WTC11 (cell line): ENCODE measurements around the gene ZNF423.

ENCODE experiments used
- CTCF ChIP-seq: fragments of 200-600 bp; IDR thresholded peaks from 2 replicates; pipeline ENCODE4 v1.8.0; 2022; ENCODE audit warnings: antibody characterized with exemption
- JUN ChIP-seq: sonication (generic); formaldehyde crosslinking; IDR thresholded peaks from 2 replicates; pipeline ENCODE4 v1.8.0; 2023; ENCODE audit warnings: mild to moderate bottlenecking, missing genetic modification reagents
- MAX ChIP-seq: sonication (generic); formaldehyde crosslinking; IDR thresholded peaks from 2 replicates; pipeline ENCODE4 v1.8.0; 2022; ENCODE audit warnings: mild to moderate bottlenecking, missing genetic modification reagents
- SP1 ChIP-seq: sonication (generic); formaldehyde crosslinking; conservative IDR thresholded peaks from 2 replicates; pipeline ENCODE4 v1.8.1; 2022; ENCODE audit warnings: missing genetic modification reagents
- TP53 ChIP-seq: sonication (generic); formaldehyde crosslinking; IDR thresholded peaks from 2 replicates; pipeline ENCODE4 v1.8.1; 2023; ENCODE audit warnings: mild to moderate bottlenecking, missing genetic modification reagents
- USF1 ChIP-seq: sonication (generic); formaldehyde crosslinking; IDR thresholded peaks from 2 replicates; pipeline ENCODE4 v1.8.0; 2022; ENCODE audit warnings: mild to moderate bottlenecking, missing genetic modification reagents
- USF2 ChIP-seq: sonication (generic); formaldehyde crosslinking; IDR thresholded peaks from 2 replicates; pipeline ENCODE4 v1.8.1; 2023; ENCODE audit warnings: mild to moderate bottlenecking, missing genetic modification reagents, moderate library complexity
- ZMAT4 ChIP-seq: fragments of 250-450 bp; sonication (Bioruptor Pico); IDR thresholded peaks from 2 replicates; pipeline ENCODE4 v1.9.0; 2021; ENCODE audit warnings: mild to moderate bottlenecking
- ZNF281 ChIP-seq: sonication (generic); formaldehyde crosslinking; IDR thresholded peaks from 2 replicates; pipeline ENCODE4 v1.8.0; 2023; ENCODE audit warnings: mild to moderate bottlenecking, missing genetic modification reagents
- ZNF396 ChIP-seq: fragments of 250-450 bp; sonication (Bioruptor Pico); IDR thresholded peaks from 2 replicates; pipeline ENCODE4 v1.8.0; 2021; ENCODE audit warnings: mild to moderate bottlenecking, moderate library complexity, borderline replicate concordance
- TF ChIP-seq, protein P1 (sequence below): sonication (generic); formaldehyde crosslinking; IDR thresholded peaks from 2 replicates; pipeline ENCODE4 v1.8.0; 2022; ENCODE audit warnings: mild to moderate bottlenecking, missing genetic modification reagents
- TF ChIP-seq, protein P2 (sequence below): sonication (generic); formaldehyde crosslinking; IDR thresholded peaks from 2 replicates; pipeline ENCODE4 v1.8.1; 2023; ENCODE audit warnings: mild to moderate bottlenecking, moderate library complexity, missing genetic modification reagents
- TF ChIP-seq, protein P3 (sequence below): sonication (generic); formaldehyde crosslinking; IDR thresholded peaks from 2 replicates; pipeline ENCODE4 v1.8.1; 2022; ENCODE audit warnings: low read depth, missing genetic modification reagents, borderline replicate concordance
- TF ChIP-seq, protein P4 (sequence below): sonication (generic); formaldehyde crosslinking; IDR thresholded peaks from 2 replicates; pipeline ENCODE4 v1.8.0; 2023; ENCODE audit warnings: missing genetic modification reagents

DNA sequence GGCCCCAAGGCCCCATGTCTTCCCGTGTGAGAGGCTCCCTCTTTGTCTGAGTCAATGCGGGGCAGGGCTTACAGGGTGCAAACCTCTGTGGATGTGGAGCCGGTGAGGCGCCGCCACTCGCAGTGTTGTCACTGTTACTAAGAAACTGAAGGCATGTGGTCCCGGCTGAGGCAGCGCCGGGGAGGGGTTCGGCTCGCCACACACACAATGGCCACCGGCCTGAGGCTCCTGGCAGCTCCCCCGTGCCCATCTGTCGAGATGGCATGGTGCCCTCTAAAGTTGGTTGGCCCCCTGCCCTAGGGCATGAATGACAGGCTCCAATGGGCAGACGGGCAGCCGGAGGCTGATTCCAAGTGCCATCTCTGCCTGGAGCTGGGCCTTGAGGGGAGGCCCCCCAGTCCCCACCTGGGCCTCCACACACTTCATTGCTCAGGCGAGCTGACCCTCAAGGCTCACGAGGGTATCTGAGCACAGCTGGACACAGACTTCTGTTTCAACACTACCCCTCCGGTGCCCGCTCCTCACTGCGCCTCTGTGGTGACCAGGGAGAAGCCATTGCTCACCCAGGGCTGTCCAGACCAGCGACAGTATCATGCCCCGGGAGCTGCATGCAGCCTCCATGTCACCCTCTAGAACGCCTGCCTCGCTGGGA is 345.1 kb downstream of the ZNF423 start:
- TF ChIP-seq SP1 (CRISPR knock-in tag) (no peak), CTCF (no peak), MAX (CRISPR knock-in tag) (no peak), JUN (CRISPR knock-in tag) (no peak), ZMAT4 (CRISPR knock-in tag) (no peak), USF2 (no peak), USF1 (CRISPR knock-in tag) (no peak), TP53 (CRISPR knock-in tag) (no peak), ZNF281 (CRISPR knock-in tag) (no peak), ZNF396 (CRISPR knock-in tag) (no peak)
- TF ChIP-seq, protein P1, sequence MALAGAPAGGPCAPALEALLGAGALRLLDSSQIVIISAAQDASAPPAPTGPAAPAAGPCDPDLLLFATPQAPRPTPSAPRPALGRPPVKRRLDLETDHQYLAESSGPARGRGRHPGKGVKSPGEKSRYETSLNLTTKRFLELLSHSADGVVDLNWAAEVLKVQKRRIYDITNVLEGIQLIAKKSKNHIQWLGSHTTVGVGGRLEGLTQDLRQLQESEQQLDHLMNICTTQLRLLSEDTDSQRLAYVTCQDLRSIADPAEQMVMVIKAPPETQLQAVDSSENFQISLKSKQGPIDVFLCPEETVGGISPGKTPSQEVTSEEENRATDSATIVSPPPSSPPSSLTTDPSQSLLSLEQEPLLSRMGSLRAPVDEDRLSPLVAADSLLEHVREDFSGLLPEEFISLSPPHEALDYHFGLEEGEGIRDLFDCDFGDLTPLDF: no peak
- TF ChIP-seq, protein P2, sequence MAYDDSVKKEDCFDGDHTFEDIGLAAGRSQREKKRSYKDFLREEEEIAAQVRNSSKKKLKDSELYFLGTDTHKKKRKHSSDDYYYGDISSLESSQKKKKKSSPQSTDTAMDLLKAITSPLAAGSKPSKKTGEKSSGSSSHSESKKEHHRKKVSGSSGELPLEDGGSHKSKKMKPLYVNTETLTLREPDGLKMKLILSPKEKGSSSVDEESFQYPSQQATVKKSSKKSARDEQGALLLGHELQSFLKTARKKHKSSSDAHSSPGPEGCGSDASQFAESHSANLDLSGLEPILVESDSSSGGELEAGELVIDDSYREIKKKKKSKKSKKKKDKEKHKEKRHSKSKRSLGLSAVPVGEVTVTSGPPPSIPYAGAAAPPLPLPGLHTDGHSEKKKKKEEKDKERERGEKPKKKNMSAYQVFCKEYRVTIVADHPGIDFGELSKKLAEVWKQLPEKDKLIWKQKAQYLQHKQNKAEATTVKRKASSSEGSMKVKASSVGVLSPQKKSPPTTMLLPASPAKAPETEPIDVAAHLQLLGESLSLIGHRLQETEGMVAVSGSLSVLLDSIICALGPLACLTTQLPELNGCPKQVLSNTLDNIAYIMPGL: no peak
- TF ChIP-seq, protein P3, sequence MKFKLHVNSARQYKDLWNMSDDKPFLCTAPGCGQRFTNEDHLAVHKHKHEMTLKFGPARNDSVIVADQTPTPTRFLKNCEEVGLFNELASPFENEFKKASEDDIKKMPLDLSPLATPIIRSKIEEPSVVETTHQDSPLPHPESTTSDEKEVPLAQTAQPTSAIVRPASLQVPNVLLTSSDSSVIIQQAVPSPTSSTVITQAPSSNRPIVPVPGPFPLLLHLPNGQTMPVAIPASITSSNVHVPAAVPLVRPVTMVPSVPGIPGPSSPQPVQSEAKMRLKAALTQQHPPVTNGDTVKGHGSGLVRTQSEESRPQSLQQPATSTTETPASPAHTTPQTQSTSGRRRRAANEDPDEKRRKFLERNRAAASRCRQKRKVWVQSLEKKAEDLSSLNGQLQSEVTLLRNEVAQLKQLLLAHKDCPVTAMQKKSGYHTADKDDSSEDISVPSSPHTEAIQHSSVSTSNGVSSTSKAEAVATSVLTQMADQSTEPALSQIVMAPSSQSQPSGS (CRISPR knock-in tag): no peak
- TF ChIP-seq, protein P4, sequence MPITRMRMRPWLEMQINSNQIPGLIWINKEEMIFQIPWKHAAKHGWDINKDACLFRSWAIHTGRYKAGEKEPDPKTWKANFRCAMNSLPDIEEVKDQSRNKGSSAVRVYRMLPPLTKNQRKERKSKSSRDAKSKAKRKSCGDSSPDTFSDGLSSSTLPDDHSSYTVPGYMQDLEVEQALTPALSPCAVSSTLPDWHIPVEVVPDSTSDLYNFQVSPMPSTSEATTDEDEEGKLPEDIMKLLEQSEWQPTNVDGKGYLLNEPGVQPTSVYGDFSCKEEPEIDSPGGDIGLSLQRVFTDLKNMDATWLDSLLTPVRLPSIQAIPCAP (CRISPR knock-in tag): no peak
